ENCODE measurements around the gene RASGRF1.
"Not testable (repeated sequence)": the region's sequence is repeated elsewhere in the genome, so short reads cannot be mapped to it uniquely, and the experiment has no call there.

RASGRF1 gene

DNA sequence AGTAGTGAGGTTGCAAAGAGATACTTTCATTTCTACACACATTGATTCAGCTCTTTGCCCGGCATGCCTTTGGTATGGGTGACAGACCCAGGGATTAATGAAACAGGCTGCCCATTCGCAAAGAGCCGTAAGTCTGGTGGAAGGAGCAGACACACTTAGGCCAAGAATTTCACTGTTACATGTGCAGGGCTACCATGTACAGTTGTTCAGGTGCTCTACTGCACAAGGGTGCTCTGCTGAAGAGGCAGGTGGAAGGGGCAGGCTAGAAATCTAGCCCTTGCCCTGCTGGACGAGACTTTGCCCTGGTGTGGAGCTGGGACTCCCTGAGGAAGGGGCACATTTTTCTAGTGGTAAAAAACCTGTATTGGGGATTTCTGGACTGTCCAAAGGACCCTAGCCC lies 26.2 kb upstream of the RASGRF1 start:
- no peak overlapping the region for H3K4me3 ChIP-seq (ENCODE audit: low read length)
- TF ChIP-seq, protein P1, sequence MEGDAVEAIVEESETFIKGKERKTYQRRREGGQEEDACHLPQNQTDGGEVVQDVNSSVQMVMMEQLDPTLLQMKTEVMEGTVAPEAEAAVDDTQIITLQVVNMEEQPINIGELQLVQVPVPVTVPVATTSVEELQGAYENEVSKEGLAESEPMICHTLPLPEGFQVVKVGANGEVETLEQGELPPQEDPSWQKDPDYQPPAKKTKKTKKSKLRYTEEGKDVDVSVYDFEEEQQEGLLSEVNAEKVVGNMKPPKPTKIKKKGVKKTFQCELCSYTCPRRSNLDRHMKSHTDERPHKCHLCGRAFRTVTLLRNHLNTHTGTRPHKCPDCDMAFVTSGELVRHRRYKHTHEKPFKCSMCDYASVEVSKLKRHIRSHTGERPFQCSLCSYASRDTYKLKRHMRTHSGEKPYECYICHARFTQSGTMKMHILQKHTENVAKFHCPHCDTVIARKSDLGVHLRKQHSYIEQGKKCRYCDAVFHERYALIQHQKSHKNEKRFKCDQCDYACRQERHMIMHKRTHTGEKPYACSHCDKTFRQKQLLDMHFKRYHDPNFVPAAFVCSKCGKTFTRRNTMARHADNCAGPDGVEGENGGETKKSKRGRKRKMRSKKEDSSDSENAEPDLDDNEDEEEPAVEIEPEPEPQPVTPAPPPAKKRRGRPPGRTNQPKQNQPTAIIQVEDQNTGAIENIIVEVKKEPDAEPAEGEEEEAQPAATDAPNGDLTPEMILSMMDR (conservative IDR thresholded peaks at IDR 0.05; ENCODE audit: low read depth, low read length), result no peak
- no peak for DNase-seq (ENCODE audit: low read depth)

DNA sequence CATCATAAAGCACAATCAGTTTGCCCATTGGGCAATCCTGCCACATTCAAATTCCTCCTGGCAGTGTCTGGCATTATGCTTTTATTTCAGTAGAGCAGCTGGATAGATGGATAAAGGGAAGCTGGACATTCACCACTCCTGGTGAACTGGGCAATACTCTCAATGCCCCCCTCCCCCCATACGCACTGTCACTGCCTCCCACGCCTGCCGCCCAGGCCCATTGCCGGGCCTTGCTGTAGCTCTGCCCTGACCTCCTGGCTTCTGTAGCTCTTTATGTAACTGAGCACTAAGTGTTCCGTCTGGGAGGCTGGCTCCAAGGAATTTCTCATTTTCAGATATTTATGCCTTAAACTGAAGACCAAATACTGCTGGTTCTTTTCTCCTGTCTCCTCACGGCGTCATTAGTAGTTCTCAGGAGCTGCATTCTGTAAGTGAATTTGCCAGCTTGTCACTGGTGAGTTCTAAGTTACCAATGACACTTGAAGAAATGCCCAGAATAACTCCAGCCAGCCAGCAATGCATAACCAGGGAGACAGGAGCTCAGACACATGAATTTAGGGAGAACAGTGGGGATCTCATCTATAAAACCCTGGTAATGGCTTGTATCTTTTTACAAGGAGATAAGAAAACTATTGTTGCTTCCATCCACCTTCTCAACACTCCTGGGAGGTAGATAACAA lies 25.5 kb upstream of the RASGRF1 start:
- H3K4me3 ChIP-seq (ENCODE audit: low read length), result no peak overlapping the region
- TF ChIP-seq, protein P1 (conservative IDR thresholded peaks at IDR 0.05; ENCODE audit: low read depth, low read length), result no peak
- no peak for DNase-seq (ENCODE audit: low read depth)

GRCh38 chr15:79113831-79114230 lies 23.3 kb upstream of the RASGRF1 start:
- no peak for DNase-seq (ENCODE audit: low read depth)
- TF ChIP-seq, protein P1 (conservative IDR thresholded peaks at IDR 0.05; ENCODE audit: low read depth, low read length), result no peak
- no peak overlapping the region for H3K4me3 ChIP-seq (ENCODE audit: low read length)

GRCh38 chr15:79111404-79111803 lies 20.8 kb upstream of the RASGRF1 start:
- DNase-seq (ENCODE audit: low read depth); H3K4me3 ChIP-seq (ENCODE audit: low read length): not testable (repeated sequence)

DNA sequence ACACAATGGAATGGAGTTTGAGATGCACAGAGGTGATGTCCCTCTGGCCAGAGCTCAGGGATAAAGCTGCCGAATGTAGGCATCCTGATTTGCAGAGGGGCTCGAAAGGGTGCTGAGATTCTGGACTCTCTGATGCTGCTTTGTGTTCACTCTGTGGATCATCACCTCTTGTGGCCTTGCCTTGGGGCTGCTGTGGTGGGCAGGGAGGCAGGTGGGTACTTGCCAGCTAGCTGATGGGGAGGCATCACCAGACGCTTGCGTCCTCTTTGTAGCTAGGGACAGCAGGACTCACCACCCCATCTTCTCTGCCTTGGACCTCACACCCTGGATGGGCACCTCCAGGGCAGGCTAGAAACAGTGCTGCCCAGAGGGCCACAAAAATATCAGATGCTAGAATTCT lies 14.6 kb upstream of the RASGRF1 start:
- no peak for DNase-seq (ENCODE audit: low read depth)
- H3K4me3 ChIP-seq (ENCODE audit: low read length), result no peak overlapping the region
- TF ChIP-seq, protein P1 (conservative IDR thresholded peaks at IDR 0.05; ENCODE audit: low read depth, low read length), result no peak

DNA sequence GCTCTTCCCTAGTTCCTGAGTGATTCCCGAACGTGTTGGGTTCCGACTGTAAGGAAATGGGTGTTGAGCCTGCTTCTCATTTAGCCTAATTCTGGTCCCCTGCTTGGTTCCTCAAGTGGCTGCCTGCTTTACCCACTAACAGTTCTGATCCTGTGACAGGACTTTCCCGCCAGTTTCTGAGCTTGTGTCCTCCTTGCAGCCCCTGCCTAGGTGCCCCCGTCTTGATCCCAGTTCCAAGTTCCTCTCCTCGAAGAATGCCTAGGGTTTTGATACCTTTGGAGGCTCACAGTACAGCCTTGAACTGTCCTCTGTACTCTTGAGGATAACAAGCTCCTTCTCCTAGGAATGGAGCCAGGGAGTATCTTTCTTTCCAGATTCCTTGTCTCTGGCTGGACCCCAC lies 12.0 kb upstream of the RASGRF1 start:
- H3K4me3 ChIP-seq (ENCODE audit: low read length), result no peak overlapping the region
- TF ChIP-seq, protein P1 (conservative IDR thresholded peaks at IDR 0.05; ENCODE audit: low read depth, low read length), result no peak
- DNase-seq (ENCODE audit: low read depth), result no peak

GRCh38 chr15:79101866-79102581 lies 11.4 kb upstream of the RASGRF1 start:
- TF ChIP-seq, protein P1 (conservative IDR thresholded peaks at IDR 0.05; ENCODE audit: low read depth, low read length), result no peak
- H3K4me3 ChIP-seq (ENCODE audit: low read length), result no peak overlapping the region
- peak; percentile 20 for DNase-seq (ENCODE audit: low read depth)
